ENCODE results near the gene CCN5.

- no peak for TF ChIP-seq TEAD4 (CRISPR knock-in tag; IDR thresholded peaks at IDR 0.05)
- TF ChIP-seq MLX (CRISPR knock-in tag; IDR thresholded peaks at IDR 0.05), result no peak
- TF ChIP-seq NR2C2 (CRISPR knock-in tag; IDR thresholded peaks at IDR 0.05), result no peak
- no peak for TF ChIP-seq USF1 (CRISPR knock-in tag; IDR thresholded peaks at IDR 0.05)
- no peak for TF ChIP-seq SP1 (CRISPR knock-in tag; conservative IDR thresholded peaks at IDR 0.05)
- TF ChIP-seq HMGA2 (CRISPR knock-in tag; IDR thresholded peaks at IDR 0.05), result no peak
- no peak for TF ChIP-seq CTCF (IDR thresholded peaks at IDR 0.05)
- no peak for TF ChIP-seq NFE2L1 (CRISPR knock-in tag; IDR thresholded peaks at IDR 0.05)
Measured at GRCh38 chr20:44727039-44727438, 11.9 kb downstream of the CCN5 start.
